ENCODE results near the gene SEC23B. TPM values are rescaled to one million over a fixed set of nuclear protein-coding genes. Genes with fewer than 3 reads are reported as not detected.
"Not testable (repeated sequence)": the region's sequence is repeated elsewhere in the genome, so short reads cannot be mapped to it uniquely, and the experiment has no call there.

Gene SEC23B
- polyA plus RNA-seq, 1 of the 3 experiments (the other 2 are of a cell fraction) = 55.2 TPM

- Histone ChIP-seq H3K4me2 (peak overlapping the region; percentile 89), H3K9me2 (no peaks in the 10 kb centered on the region), H3K27ac (ENCODE audit: low read depth in 2 of 2, low read length in 1 of 2) (peak overlapping the region; percentile 49 to 82; a peak in 3 of 4 replicates), H3K27me3 (ENCODE audit: insufficient read depth) (no peaks in the 10 kb centered on the region), H3F3A (replicated peaks; ENCODE audit: insufficient read depth) (peaks cover 5% of the 10 kb centered on the region), H3K4me3 (ENCODE audit: low read depth in 2 of 2, low read length in 1 of 2) (peak overlapping the region in 1 of 2 experiments; percentile 95; a peak in 1 of 4 replicates), H3K36me3 (replicated peaks in 1 of 2; ENCODE audit: control insufficient read depth in 1 of 2, insufficient read depth in 2 of 2, low read length in 1 of 2) (peaks cover 4 to 10% of the 10 kb centered on the region in 2 experiments), H3K9me3 (no peaks in the 10 kb centered on the region), H3K4me1 (ENCODE audit: control insufficient read depth in 1 of 2, insufficient read depth in 2 of 2, low read depth in 1 of 2, low read length in 1 of 2) (peaks cover 5 to 7% of the 10 kb centered on the region in 2 experiments; a peak in 3 of 4 replicates), H3K79me2 (ENCODE audit: insufficient read depth) (peaks cover 10% of the 10 kb centered on the region), H2AFZ (ENCODE audit: low read depth) (peak overlapping the region; percentile 99), H4K20me1 (ENCODE audit: insufficient read depth) (no peaks in the 10 kb centered on the region), H3K9ac (peak overlapping the region; percentile 77)
- DNase-seq = no peak
- ChIA-PET POLR2A (interaction anchor here (1.1 to 3.2 kb wide), 3 partner anchors 10 to 31 kb away, joined by 4 to 58 read pairs (median 5); partner anchors contain the start of genes DZANK1, POLR3F and SEC23B), CTCF (interaction anchor here (0.6 to 2.0 kb wide), 4 partner anchors 8 to 1365 kb away, joined by 3 to 11 read pairs (median 4); partner anchors contain the start of gene SEC23B)
- WGBS (ENCODE audit: low lambda C conversion rate) = 95% methylated on average over 3 of the region's 3 CpGs
- TF ChIP-seq MXI1 (IDR thresholded peaks at IDR 0.05; ENCODE audit: low read depth, low read length) (no peak), MAX (IDR thresholded peaks at IDR 0.05; ENCODE audit: low read depth) (no peak), EP300 (IDR thresholded peaks at IDR 0.05; ENCODE audit: borderline replicate concordance in 1 of 2, low read depth in 1 of 2, low read length in 1 of 2) (no peak), GABPA (IDR thresholded peaks at IDR 0.05; ENCODE audit: low read depth) (no peak), SIN3A (IDR thresholded peaks at IDR 0.05; ENCODE audit: borderline replicate concordance, low read depth, low read length) (no peak), NRF1 (IDR thresholded peaks at IDR 0.05; ENCODE audit: low read depth, low read length) (no peak), SMC3 (IDR thresholded peaks at IDR 0.05; ENCODE audit: low read depth, low read length) (no peak), PBX3 (IDR thresholded peaks at IDR 0.05) (no peak), YY1 (IDR thresholded peaks at IDR 0.05; ENCODE audit: low read depth) (no peak), MEF2A (IDR thresholded peaks at IDR 0.05; ENCODE audit: borderline replicate concordance, low read depth) (no peak), FOSL2 (IDR thresholded peaks at IDR 0.05; ENCODE audit: borderline replicate concordance, low read depth) (no peak), RCOR1 (IDR thresholded peaks at IDR 0.05; ENCODE audit: low read length) (no peak), REST (IDR thresholded peaks at IDR 0.05; ENCODE audit: low read depth, low read length) (no peak), IRF3 (IDR thresholded peaks at IDR 0.05; ENCODE audit: low read depth, low read length) (no peak), ZBTB33 (IDR thresholded peaks at IDR 0.05; ENCODE audit: borderline replicate concordance, low read depth) (no peak), TEAD4 (IDR thresholded peaks at IDR 0.05; ENCODE audit: borderline replicate concordance, insufficient read depth) (no peak), RFX5 (IDR thresholded peaks at IDR 0.05; ENCODE audit: low read length) (no peak)
- TF ChIP-seq, protein P1, sequence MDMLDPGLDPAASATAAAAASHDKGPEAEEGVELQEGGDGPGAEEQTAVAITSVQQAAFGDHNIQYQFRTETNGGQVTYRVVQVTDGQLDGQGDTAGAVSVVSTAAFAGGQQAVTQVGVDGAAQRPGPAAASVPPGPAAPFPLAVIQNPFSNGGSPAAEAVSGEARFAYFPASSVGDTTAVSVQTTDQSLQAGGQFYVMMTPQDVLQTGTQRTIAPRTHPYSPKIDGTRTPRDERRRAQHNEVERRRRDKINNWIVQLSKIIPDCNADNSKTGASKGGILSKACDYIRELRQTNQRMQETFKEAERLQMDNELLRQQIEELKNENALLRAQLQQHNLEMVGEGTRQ (IDR thresholded peaks at IDR 0.05; ENCODE audit: borderline replicate concordance, low read depth, low read length) = no peak
These were observed 10.1 kb upstream of the SEC23B start for GRCh38 chr20:18497603-18498002.

- H4K20me1 ChIP-seq (ENCODE audit: insufficient read depth); H3K27me3 ChIP-seq (ENCODE audit: insufficient read depth); H3K4me2 ChIP-seq; CTCF ChIA-PET; H3K9ac ChIP-seq; H3K4me3 ChIP-seq (ENCODE audit: low read depth in 2 of 2, low read length in 1 of 2); H3K9me3 ChIP-seq; H3K79me2 ChIP-seq (ENCODE audit: insufficient read depth); DNase-seq; H3K36me3 ChIP-seq (replicated peaks in 1 of 2; ENCODE audit: control insufficient read depth in 1 of 2, insufficient read depth in 2 of 2, low read length in 1 of 2); H3K4me1 ChIP-seq (ENCODE audit: control insufficient read depth in 1 of 2, insufficient read depth in 2 of 2, low read depth in 1 of 2, low read length in 1 of 2); H3K9me2 ChIP-seq; H2AFZ ChIP-seq (ENCODE audit: low read depth); H3K27ac ChIP-seq (ENCODE audit: low read depth in 2 of 2, low read length in 1 of 2); H3F3A ChIP-seq (replicated peaks; ENCODE audit: insufficient read depth): not testable (repeated sequence)
- 46% methylated on average over 1 of the region's 1 CpG for WGBS (ENCODE audit: low lambda C conversion rate)
- POLR2A ChIA-PET = interaction anchor here (1.0 kb wide), 1 partner anchor 64 kb away, joined by 3 read pairs; no protein-coding TSS in a partner anchor
These were observed 6.1 kb upstream of the SEC23B start for GRCh38 chr20:18501672-18502071.

All from SK-N-SH (cell line).